Aorta (tissue), 5 donors: ENCODE data around the gene CGGBP1. TPM values are rescaled to one million over a fixed set of nuclear protein-coding genes. Genes with fewer than 3 reads are reported as not detected.

Source experiments
- ATAC-seq: fragments of 200-7000 bp; cut with Tn5 transposase; one replicate; pipeline ENCODE4 v1.9.1; 2022; ENCODE audit warnings: moderate library complexity; ENCODE audit not compliant: low FRiP score
- DNase-seq, 2 donors: peaks; one replicate each; pipeline ENCODE4 v3.0.0-alpha.2; 2020
- H3K27ac ChIP-seq, 2 donors: one replicate each; pipeline ENCODE4 v1.5.1; 2013; ENCODE audit warnings: low read length in 2 of 2, mild to moderate bottlenecking in 2 of 2, moderate library complexity in 2 of 2, control low read depth in 1 of 2, inconsistent platforms in 1 of 2, low read depth in 1 of 2
- H3K27me3 ChIP-seq, 2 donors: one replicate each; pipeline ENCODE4 v1.6.1; 2013; ENCODE audit warnings: control low read depth in 1 of 2, low read length in 1 of 2, mild to moderate bottlenecking in 1 of 2, moderate library complexity in 1 of 2; ENCODE audit not compliant: insufficient read depth in 2 of 2, control insufficient read depth in 1 of 2
- H3K36me3 ChIP-seq, 2 donors: one replicate each; pipeline ENCODE4 v1.6.1; 2013; ENCODE audit warnings: control low read depth in 1 of 2, low read length in 1 of 2, mild to moderate bottlenecking in 1 of 2; ENCODE audit not compliant: insufficient read depth in 2 of 2, control insufficient read depth in 1 of 2
- H3K4me1 ChIP-seq, 2 donors: one replicate each; pipeline ENCODE4 v1.6.1; 2013; ENCODE audit warnings: low read length in 2 of 2, control low read depth in 1 of 2, mild to moderate bottlenecking in 1 of 2, moderate library complexity in 1 of 2; ENCODE audit not compliant: insufficient read depth in 2 of 2, control insufficient read depth in 1 of 2
- H3K4me3 ChIP-seq, 2 donors: one replicate each; pipeline ENCODE4 v1.5.1; 2013; ENCODE audit warnings: low read length in 2 of 2, control low read depth in 1 of 2, mild to moderate bottlenecking in 1 of 2
- H3K9me3 ChIP-seq: one replicate; pipeline ENCODE4 v1.6.1; 2013; ENCODE audit warnings: mild to moderate bottlenecking, low read length; ENCODE audit not compliant: control insufficient read depth
- WGBS, 2 donors: extraction: QIAGEN DNeasy Blood & Tissue Kit; methylation state at CpG; one replicate each; pipeline ENCODE4 v1.1.7; 2013; 5-methylcytosine and 5-hydroxymethylcytosine counted together
- intact Hi-C, 2 donors: fragments of 100-400 bp; cut with DNase I; formaldehyde crosslinking; loops; one replicate each; pipeline versions ENCODE4 v1.14.2 to v1.15.0; 2022
- polyA plus RNA-seq, 2 donors: library from polyadenylated mRNA; stranded (reverse); fragments of 200-250 nt; gene quantifications; one replicate each; pipeline ENCODE4 v1.2.3, GENCODE V29; 2013
- total RNA-seq, 2 donors: library from RNA; stranded (reverse); fragmentation: NEBNext Ultra II Directional; extraction: Animal tissue kit (Norgen Biotek cat#: 25700); gene quantifications; one replicate each; pipeline ENCODE4 v1.2.1, GENCODE V29; 2021
- donor health status: healthy with polysubstance abuse.
- donor health status: Bipolar disorder and iron deficiency.
- donor health status: DM: no; HTN: no; CAD: no.
- donor health status: DM: no; HTN: no; CAD: no.
- donor health status: DM: yes; HTN: yes; CAD: no.

Gene CGGBP1
- total and polyA plus RNA-seq, 4 donors, result 41.3 to 73.6 (median 59.5) TPM

- Histone ChIP-seq H3K27me3 (no peaks in the 10 kb centered on the region), H3K4me3 (no peak overlapping the region), H3K9me3 (no peaks in the 10 kb centered on the region), H3K36me3 (no peaks in the 10 kb centered on the region), H3K27ac (no peak overlapping the region), H3K4me1 (no peaks in the 10 kb centered on the region)
- WGBS, 2 donors, result 89 to 92% methylated on average over 5 of the region's 5 CpGs
- intact Hi-C loops, result no loop called here
- DNase-seq (no peak), ATAC-seq (no peak)
Observed at GRCh38 chr3:88046766-88047165, 12.0 kb downstream of the CGGBP1 start.

DNA sequence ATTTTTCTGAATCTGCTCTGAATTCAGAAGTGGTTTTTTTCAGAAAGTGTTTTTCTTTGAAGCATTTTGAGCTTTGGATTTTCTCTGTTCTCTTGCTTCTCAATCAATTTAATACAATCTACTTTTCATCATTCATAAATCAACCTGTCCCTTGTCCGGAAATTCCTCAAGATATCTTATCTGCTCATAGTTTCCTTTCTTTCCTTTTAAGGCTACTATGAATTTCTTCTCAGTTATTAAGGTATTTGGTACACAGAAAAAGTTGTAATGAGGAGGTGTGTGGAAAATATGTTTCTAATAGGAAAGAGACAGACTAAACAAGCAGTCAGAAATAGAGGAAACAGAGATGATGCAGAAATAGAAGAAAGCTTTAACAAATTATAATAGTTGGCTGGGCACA is 14.4 kb downstream of the CGGBP1 start:
- 2% methylated on average over 1 of the region's 1 CpG for WGBS, 2 donors
- ATAC-seq, result no peak
- intact Hi-C loops, result no loop called here

DNA sequence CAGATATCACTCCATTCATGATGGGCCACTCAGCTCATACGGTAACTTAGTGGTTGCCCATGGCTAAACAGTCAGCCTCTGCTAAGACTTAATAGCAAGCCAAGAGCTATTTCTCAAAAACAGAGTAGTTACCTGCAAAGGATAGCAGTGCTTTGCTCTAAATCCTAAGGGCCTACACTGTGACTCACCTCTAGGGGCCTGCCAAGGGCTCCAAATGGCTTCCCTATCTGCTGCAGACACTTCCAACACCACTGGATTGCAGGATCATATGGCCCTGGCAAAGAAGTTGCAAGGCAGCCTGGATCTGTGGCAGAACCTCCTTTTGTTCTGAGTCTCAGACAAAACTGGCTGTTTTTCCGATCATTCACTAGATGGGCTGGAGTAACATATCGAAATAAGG is 17.8 kb downstream of the CGGBP1 start:
- Histone ChIP-seq H3K36me3 (no peaks in the 10 kb centered on the region), H3K27ac (no peak overlapping the region), H3K27me3 (no peaks in the 10 kb centered on the region), H3K4me1 (no peaks in the 10 kb centered on the region), H3K4me3 (no peak overlapping the region), H3K9me3 (no peaks in the 10 kb centered on the region)
- ATAC-seq (no peak), DNase-seq (no peak)
- WGBS, 2 donors, result 97% methylated on average over 3 of the region's 3 CpGs
- intact Hi-C loops, result no loop called here

More for the DNA sequence above, 14.4 kb downstream of the CGGBP1 start:
- no peaks in the 10 kb centered on the region for H3K36me3 ChIP-seq
- no peaks in the 10 kb centered on the region for H3K4me1 ChIP-seq
- H3K4me3 ChIP-seq, result no peak overlapping the region
- DNase-seq, result no peak
- no peaks in the 10 kb centered on the region for H3K9me3 ChIP-seq
- no peak overlapping the region for H3K27ac ChIP-seq
- no peaks in the 10 kb centered on the region for H3K27me3 ChIP-seq

DNA sequence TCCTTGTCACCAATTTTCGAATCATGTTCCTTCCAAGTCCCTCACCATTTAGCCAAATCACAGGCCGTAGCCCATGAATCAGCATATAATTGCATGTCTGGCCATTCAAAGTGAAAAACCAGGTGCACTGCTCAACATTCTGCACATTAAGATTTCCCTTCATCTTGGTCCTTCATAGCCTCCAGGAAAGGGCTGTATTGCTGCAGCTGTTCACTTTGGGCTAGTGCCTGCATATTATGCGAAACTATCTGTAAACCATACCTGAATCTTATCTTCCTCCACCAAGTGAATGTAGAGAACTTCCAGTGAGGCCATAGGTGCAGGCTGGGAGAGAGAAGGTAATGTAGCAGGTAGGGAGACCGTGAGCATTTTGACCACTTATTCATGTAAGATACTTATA is 18.3 kb downstream of the CGGBP1 start:
- DNase-seq (no peak), ATAC-seq (no peak)
- H3K27me3 ChIP-seq, result no peaks in the 10 kb centered on the region
- no peaks in the 10 kb centered on the region for H3K36me3 ChIP-seq
- intact Hi-C loops, result no loop called here
- 96 to 99% methylated on average over 4 of the region's 4 CpGs for WGBS, 2 donors
- H3K4me1 ChIP-seq, result no peaks in the 10 kb centered on the region
- no peaks in the 10 kb centered on the region for H3K9me3 ChIP-seq
- no peak overlapping the region for H3K4me3 ChIP-seq
- no peak overlapping the region for H3K27ac ChIP-seq

DNA sequence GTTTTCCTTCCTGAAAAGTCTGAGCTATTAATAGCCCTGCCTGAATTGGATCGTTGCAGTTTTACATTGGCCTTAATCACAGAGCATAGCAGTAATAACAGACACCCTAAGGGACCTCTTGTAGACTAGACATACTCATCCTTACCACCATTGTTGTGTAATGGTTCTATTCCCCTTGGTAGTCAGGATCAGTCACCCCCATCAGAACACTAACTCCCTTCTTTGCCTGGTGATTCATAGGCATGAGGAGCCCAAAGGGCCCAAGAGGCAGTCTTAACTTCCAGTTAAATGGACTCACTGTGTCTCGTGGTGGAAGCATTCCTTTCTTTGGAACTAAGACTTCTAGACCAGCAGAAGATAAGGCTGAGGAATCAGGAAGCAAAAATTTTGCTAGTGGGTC is 20.2 kb downstream of the CGGBP1 start:
- Histone ChIP-seq H3K4me3 (no peak overlapping the region), H3K9me3 (no peaks in the 10 kb centered on the region), H3K27me3 (no peaks in the 10 kb centered on the region), H3K4me1 (no peaks in the 10 kb centered on the region), H3K27ac (no peak overlapping the region), H3K36me3 (no peaks in the 10 kb centered on the region)
- WGBS, 2 donors, result 23% methylated on average over 2 of the region's 2 CpGs
- intact Hi-C loops, result no loop called here
- DNase-seq, result no peak
- no peak for ATAC-seq

- no peak for ATAC-seq
- H3K4me1 ChIP-seq, result peaks cover 1 to 2% of the 10 kb centered on the region in 2 donors
- no peak overlapping the region for H3K4me3 ChIP-seq
- WGBS, 2 donors, result 88 to 89% methylated on average over 5 of the region's 5 CpGs
- no peak overlapping the region for H3K27ac ChIP-seq
- H3K36me3 ChIP-seq, result no peaks in the 10 kb centered on the region
- H3K27me3 ChIP-seq, result no peaks in the 10 kb centered on the region
- H3K9me3 ChIP-seq, result no peaks in the 10 kb centered on the region
- DNase-seq, result no peak
- intact Hi-C loops, result no loop called here
Observed at GRCh38 chr3:88036221-88036620, 22.6 kb downstream of the CGGBP1 start.

DNA sequence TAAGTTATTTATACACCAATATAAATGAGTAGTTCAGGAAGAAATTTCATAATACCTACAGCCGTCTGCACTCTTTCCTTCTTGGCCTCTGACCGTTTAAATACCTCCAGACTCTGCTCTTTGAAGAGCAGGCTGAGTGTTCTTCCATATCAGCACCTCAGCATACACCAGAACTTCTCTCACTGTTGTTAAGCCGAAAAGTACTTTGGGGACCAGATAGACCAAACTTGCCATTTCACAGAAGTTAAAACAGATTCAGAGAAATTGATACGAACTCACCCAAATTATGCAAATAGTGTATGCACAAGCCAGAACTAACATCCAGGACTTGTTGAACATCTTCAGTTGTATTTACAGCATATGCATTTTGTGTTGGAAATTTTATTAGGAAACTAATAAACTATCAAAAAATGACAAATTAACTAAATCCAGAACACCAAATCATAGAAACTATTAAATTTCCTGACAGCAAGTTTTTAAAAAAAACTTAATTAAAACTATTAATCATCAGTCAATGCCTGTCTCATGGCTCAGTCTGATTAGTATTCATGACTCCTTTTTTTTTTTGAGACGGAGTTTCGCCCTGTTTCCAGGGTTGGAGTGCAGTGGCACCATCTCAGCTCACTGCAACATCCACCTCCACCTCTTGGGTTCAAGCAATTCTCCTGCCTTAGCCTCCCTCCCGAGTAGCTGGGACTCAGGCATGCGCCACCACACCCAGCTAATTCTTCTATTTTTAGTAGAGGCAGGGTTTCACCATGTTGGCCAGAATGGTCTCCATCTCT is 24.1 kb downstream of the CGGBP1 start:
- Histone ChIP-seq H3K27ac (no peak overlapping the region), H3K4me1 (peaks cover 1 to 2% of the 10 kb centered on the region in 2 donors), H3K27me3 (no peaks in the 10 kb centered on the region), H3K9me3 (no peaks in the 10 kb centered on the region), H3K36me3 (no peaks in the 10 kb centered on the region), H3K4me3 (no peak overlapping the region)
- 84 to 85% methylated on average over 8 of the region's 8 CpGs for WGBS, 2 donors
- ATAC-seq (no peak), DNase-seq (no peak)
- intact Hi-C loops, result no loop called here

DNA sequence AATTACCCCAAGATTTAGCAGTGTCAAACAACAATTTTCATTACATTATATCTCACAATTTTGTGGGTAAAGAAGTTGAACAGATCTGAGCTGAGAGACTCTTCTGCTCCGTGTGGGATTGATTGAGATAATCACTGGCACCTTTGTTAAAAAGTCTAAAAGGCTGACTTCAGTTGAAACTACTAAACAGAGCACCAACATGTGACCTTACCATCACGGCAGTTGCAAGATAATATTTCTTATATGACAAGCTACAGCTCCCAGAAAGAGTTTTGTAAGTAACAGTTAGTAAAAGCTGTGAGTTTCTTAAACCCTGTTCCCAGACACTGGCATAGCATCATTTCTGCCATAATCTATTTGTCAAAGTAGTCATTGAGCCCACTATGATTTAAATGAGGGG is 25.0 kb downstream of the CGGBP1 start:
- H3K4me3 ChIP-seq, result no peak overlapping the region
- no peak for DNase-seq
- peaks cover 1 to 2% of the 10 kb centered on the region in 2 donors for H3K4me1 ChIP-seq
- intact Hi-C loops, result no loop called here
- H3K27me3 ChIP-seq, result no peaks in the 10 kb centered on the region
- no peak overlapping the region for H3K27ac ChIP-seq
- no peak for ATAC-seq
- no peaks in the 10 kb centered on the region for H3K9me3 ChIP-seq
- H3K36me3 ChIP-seq, result no peaks in the 10 kb centered on the region
- WGBS, 2 donors, result 13 to 19% methylated on average over 2 of the region's 2 CpGs

DNA sequence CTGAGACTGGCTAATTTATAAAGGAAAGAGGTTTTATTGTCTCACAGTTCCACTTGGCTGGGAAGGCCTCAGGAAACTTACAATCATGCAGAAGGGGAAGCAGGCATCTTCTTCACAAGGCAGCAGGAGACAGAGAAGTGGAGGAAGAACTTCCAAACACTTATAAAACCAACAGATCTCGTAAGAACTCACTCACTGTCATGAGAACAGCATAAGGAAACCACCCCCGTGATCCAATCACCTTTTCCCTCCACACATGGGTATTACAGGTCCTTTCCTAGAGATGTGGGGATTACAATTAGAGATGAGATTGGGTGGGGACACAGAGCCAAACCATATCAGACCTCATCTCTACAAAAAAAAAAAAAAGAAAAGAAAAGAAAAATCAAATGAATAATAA is 25.7 kb downstream of the CGGBP1 start:
- Histone ChIP-seq H3K9me3 (no peaks in the 10 kb centered on the region), H3K4me3 (no peak overlapping the region), H3K4me1 (peaks cover 1 to 2% of the 10 kb centered on the region in 2 donors), H3K27ac (no peak overlapping the region), H3K36me3 (no peaks in the 10 kb centered on the region), H3K27me3 (no peaks in the 10 kb centered on the region)
- no peak for DNase-seq
- intact Hi-C loops, result no loop called here
- 96 to 99% methylated on average over 2 of the region's 2 CpGs for WGBS, 2 donors
- ATAC-seq, result no peak
